Neural cell (in vitro differentiated cells): Measurements from ENCODE around the gene FBXL17.

Experiments
- EP300 ChIP-seq: fragments of 450-650 bp; conservative IDR thresholded peaks from 2 replicates; pipeline ENCODE4 v1.6.1; 2014; ENCODE audit warnings: antibody characterized with exemption, mild to moderate bottlenecking, moderate library complexity; ENCODE audit not compliant: poor library complexity, severe bottlenecking
- EZH2 ChIP-seq: fragments of 200-600, 300-800 bp; shearing (Covaris generic), sonication (generic); IDR thresholded peaks from 2 replicates; pipeline ENCODE4 v1.6.1; 2014; ENCODE audit warnings: antibody characterized with exemption, low read length, borderline replicate concordance, mild to moderate bottlenecking; ENCODE audit not compliant: insufficient read depth, poor library complexity, severe bottlenecking
- POLR2AphosphoS5 ChIP-seq: IDR thresholded peaks from 2 replicates; pipeline ENCODE4 v1.6.1; 2012
- RAD21 ChIP-seq: fragments of 450-650 bp; conservative IDR thresholded peaks from 2 replicates; pipeline ENCODE4 v1.6.1; 2014; ENCODE audit warnings: antibody characterized with exemption, mild to moderate bottlenecking, moderate library complexity
- SMC3 ChIP-seq: fragments of 450-650 bp; conservative IDR thresholded peaks from 2 replicates; pipeline ENCODE4 v1.6.1; 2014; ENCODE audit warnings: antibody characterized with exemption, mild to moderate bottlenecking, moderate library complexity; ENCODE audit not compliant: poor library complexity
- TAF1 ChIP-seq: IDR thresholded peaks from 2 replicates; pipeline ENCODE4 v1.6.1; 2012; ENCODE audit warnings: low read depth
- TF ChIP-seq, protein P1 (sequence below): fragments of 450-650 bp; IDR thresholded peaks from 2 replicates; pipeline ENCODE4 v1.5.1; 2014; ENCODE audit warnings: antibody characterized with exemption, mild to moderate bottlenecking, moderate library complexity; ENCODE audit not compliant: poor library complexity, severe bottlenecking
- TF ChIP-seq, protein P2 (sequence below): IDR thresholded peaks from 2 replicates; pipeline ENCODE4 v1.6.1; 2012; ENCODE audit warnings: borderline replicate concordance

DNA sequence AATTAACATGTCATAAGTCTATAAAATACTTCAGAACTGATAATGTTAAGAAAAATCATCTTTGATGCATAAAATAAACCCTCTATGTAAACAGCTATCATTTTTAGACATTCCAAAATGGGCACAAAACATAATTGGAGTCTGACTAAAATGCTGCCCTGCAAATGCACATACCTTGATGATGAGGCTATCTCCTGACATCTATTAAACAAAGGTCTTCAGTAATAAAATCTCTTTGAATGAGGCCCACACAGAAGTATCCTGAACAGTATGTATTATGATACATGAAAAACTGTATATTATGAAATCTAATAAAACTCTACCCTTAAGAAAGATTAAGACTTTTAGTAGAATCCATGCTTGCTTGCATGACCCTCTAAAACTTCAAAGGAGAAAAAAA lies 66.1 kb downstream of the FBXL17 start:
- TF ChIP-seq, protein P1, sequence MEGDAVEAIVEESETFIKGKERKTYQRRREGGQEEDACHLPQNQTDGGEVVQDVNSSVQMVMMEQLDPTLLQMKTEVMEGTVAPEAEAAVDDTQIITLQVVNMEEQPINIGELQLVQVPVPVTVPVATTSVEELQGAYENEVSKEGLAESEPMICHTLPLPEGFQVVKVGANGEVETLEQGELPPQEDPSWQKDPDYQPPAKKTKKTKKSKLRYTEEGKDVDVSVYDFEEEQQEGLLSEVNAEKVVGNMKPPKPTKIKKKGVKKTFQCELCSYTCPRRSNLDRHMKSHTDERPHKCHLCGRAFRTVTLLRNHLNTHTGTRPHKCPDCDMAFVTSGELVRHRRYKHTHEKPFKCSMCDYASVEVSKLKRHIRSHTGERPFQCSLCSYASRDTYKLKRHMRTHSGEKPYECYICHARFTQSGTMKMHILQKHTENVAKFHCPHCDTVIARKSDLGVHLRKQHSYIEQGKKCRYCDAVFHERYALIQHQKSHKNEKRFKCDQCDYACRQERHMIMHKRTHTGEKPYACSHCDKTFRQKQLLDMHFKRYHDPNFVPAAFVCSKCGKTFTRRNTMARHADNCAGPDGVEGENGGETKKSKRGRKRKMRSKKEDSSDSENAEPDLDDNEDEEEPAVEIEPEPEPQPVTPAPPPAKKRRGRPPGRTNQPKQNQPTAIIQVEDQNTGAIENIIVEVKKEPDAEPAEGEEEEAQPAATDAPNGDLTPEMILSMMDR: no peak
- TF ChIP-seq RAD21 (no peak), EP300 (no peak), POLR2AphosphoS5 (no peak), TAF1 (no peak), EZH2 (no peak), SMC3 (no peak)
- TF ChIP-seq, protein P2, sequence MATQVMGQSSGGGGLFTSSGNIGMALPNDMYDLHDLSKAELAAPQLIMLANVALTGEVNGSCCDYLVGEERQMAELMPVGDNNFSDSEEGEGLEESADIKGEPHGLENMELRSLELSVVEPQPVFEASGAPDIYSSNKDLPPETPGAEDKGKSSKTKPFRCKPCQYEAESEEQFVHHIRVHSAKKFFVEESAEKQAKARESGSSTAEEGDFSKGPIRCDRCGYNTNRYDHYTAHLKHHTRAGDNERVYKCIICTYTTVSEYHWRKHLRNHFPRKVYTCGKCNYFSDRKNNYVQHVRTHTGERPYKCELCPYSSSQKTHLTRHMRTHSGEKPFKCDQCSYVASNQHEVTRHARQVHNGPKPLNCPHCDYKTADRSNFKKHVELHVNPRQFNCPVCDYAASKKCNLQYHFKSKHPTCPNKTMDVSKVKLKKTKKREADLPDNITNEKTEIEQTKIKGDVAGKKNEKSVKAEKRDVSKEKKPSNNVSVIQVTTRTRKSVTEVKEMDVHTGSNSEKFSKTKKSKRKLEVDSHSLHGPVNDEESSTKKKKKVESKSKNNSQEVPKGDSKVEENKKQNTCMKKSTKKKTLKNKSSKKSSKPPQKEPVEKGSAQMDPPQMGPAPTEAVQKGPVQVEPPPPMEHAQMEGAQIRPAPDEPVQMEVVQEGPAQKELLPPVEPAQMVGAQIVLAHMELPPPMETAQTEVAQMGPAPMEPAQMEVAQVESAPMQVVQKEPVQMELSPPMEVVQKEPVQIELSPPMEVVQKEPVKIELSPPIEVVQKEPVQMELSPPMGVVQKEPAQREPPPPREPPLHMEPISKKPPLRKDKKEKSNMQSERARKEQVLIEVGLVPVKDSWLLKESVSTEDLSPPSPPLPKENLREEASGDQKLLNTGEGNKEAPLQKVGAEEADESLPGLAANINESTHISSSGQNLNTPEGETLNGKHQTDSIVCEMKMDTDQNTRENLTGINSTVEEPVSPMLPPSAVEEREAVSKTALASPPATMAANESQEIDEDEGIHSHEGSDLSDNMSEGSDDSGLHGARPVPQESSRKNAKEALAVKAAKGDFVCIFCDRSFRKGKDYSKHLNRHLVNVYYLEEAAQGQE: no peak
